GM12873 (cell line): Measurements from ENCODE around the gene SLC35E1.

ENCODE experiments used
- CTCF ChIP-seq: IDR thresholded peaks from 2 replicates; pipeline ENCODE4 v1.5.1; 2012; ENCODE audit warnings: low read depth, mild to moderate bottlenecking, moderate library complexity, low read length, control low read depth; ENCODE audit not compliant: insufficient read depth; ENCODE audit errors: missing control alignments

SLC35E1 gene

GRCh38 chr19:16561382-16561781 is 10.8 kb downstream of the SLC35E1 start:
- TF ChIP-seq CTCF = no peak

GRCh38 chr19:16559780-16560276 is 12.4 kb downstream of the SLC35E1 start:
- no peak for TF ChIP-seq CTCF

- no peak for TF ChIP-seq CTCF
Observed at GRCh38 chr19:16554776-16555175, 17.4 kb downstream of the SLC35E1 start.

- TF ChIP-seq CTCF = no peak
Observed at GRCh38 chr19:16548956-16549355, 23.3 kb downstream of the SLC35E1 start.

- TF ChIP-seq CTCF = no peak
Observed at GRCh38 chr19:16544473-16545231, 27.6 kb downstream of the SLC35E1 start.

GRCh38 chr19:16542910-16543472 is 29.2 kb downstream of the SLC35E1 start:
- TF ChIP-seq CTCF = no peak

- no peak for TF ChIP-seq CTCF
Observed at GRCh38 chr19:16542045-16542909, 29.9 kb downstream of the SLC35E1 start, which contains the start of gene CHERP. Gene CHERP (minus strand): TSS chr19:16542437. CDS start chr19:16542378, 59 bp downstream.
